T-cell (primary cell): Measurements from ENCODE around the gene UBE2G1. TPM values are rescaled to one million over a fixed set of nuclear protein-coding genes. Genes with fewer than 3 reads are reported as not detected.
"Not testable (repeated sequence)": the region's sequence is repeated elsewhere in the genome, so short reads cannot be mapped to it uniquely, and the experiment has no call there.

ENCODE experiments used
- ATAC-seq, 4 experiments: fragments of 200-7000 bp in 3 of 4; fragments of 150-1000 bp in 1 of 4; cut with Tn5 transposase; replicated peaks in 1 of 4; 1 replicate in 3 of 4; 2 replicates in 1 of 4; pipeline ENCODE4 v1.10.0; 2021; ENCODE audit warnings: moderate library complexity in 3 of 4, mild to moderate bottlenecking in 2 of 4, moderate number of reproducible peaks in 1 of 4
- CTCF ChIA-PET, 2 donors: fragments of 300-600 bp; sonication (Branson Sonifier 250); formaldehyde crosslinking; loops; one replicate each; lab custom pipeline; 2022; ENCODE audit warnings: antibody characterized with exemption in 2 of 2; lab: Charles Lee
- POLR2A ChIA-PET, 2 donors: fragments of 300-600 bp; sonication (Branson Sonifier 250); formaldehyde crosslinking; loops; one replicate each; lab custom pipeline; 2022; ENCODE audit warnings: antibody characterized with exemption in 2 of 2; lab: Charles Lee
- DNase-seq, 35 experiments: peaks; one replicate each; pipeline versions ENCODE4 v3.0.0 to v3.0.0-alpha.2; 2013 to 2023
- H3K27ac ChIP-seq: one replicate; pipeline ENCODE4 v1.5.1; 2013; ENCODE audit warnings: low read length
- H3K27me3 ChIP-seq, 2 experiments: replicated peaks in 1 of 2; 1 replicate in 1 of 2; 2 replicates in 1 of 2; pipeline versions ENCODE4 v1.6.1 to v1.7.0; 2013; ENCODE audit warnings: low read length in 1 of 2, mixed read lengths in 1 of 2; ENCODE audit not compliant: control insufficient read depth in 2 of 2, insufficient read depth in 2 of 2; ENCODE audit errors: extremely low read depth in 1 of 2
- H3K36me3 ChIP-seq, 2 donors: 1 replicate in 1 of 2; 2 replicates in 1 of 2; pipeline versions ENCODE4 v1.6.1 to v1.7.0; 2013; ENCODE audit warnings: low read length in 1 of 2; ENCODE audit not compliant: control insufficient read depth in 2 of 2, insufficient read depth in 1 of 2; ENCODE audit errors: extremely low read depth in 1 of 2
- H3K4me1 ChIP-seq, 2 experiments: 1 replicate in 1 of 2; 2 replicates in 1 of 2; pipeline versions ENCODE4 v1.6.1 to v1.7.0; 2013; ENCODE audit warnings: low read length in 2 of 2, mixed read lengths in 1 of 2; ENCODE audit not compliant: insufficient read depth in 2 of 2, control insufficient read depth in 1 of 2; ENCODE audit errors: extremely low read depth in 1 of 2
- H3K4me3 ChIP-seq, 2 donors: 1 replicate in 1 of 2; 2 replicates in 1 of 2; pipeline versions ENCODE4 v1.5.1 to v1.7.0; 2013; ENCODE audit warnings: mild to moderate bottlenecking in 2 of 2, low read length in 1 of 2, moderate library complexity in 1 of 2; ENCODE audit not compliant: control insufficient read depth in 1 of 2; ENCODE audit errors: extremely low read depth in 1 of 2
- H3K9me3 ChIP-seq: 2 replicates; pipeline ENCODE4 v1.7.0; 2013
- H3K27ac Mint-ChIP-seq, 2 donors: one replicate each; pipeline ENCODE4 v1.8.0; 2020 to 2021; ENCODE audit warnings: mild to moderate bottlenecking in 2 of 2, mixed read lengths in 2 of 2
- H3K27me3 Mint-ChIP-seq, 2 donors: one replicate each; pipeline ENCODE4 v1.8.0; 2021 to 2022; ENCODE audit warnings: mixed read lengths in 2 of 2
- H3K36me3 Mint-ChIP-seq: one replicate; pipeline ENCODE4 v1.8.0; 2021; ENCODE audit warnings: mixed read lengths
- H3K4me1 Mint-ChIP-seq, 3 donors: one replicate each; pipeline ENCODE4 v1.8.0; 2020 to 2022; ENCODE audit warnings: mixed read lengths in 3 of 3, mild to moderate bottlenecking in 1 of 3
- H3K4me3 Mint-ChIP-seq, 3 donors: one replicate each; pipeline ENCODE4 v1.8.0; 2020 to 2022; ENCODE audit warnings: mild to moderate bottlenecking in 3 of 3, mixed read lengths in 3 of 3, moderate library complexity in 3 of 3
- H3K9me3 Mint-ChIP-seq, 3 donors: one replicate each; pipeline ENCODE4 v1.8.0; 2020 to 2022; ENCODE audit warnings: mixed read lengths in 3 of 3
- WGBS: methylation state at CpG from one replicate; pipeline ENCODE4 v1.1.5; 2013; ENCODE audit warnings: missing lambda C conversion rate; ENCODE audit not compliant: insufficient coverage; 5-methylcytosine and 5-hydroxymethylcytosine counted together
- total RNA-seq, 35 experiments: library from RNA in 6 of 35; stranded (reverse) in 6 of 35; fragments of 120-200 nt in 1 of 35; gene quantifications; one replicate each; pipeline versions ENCODE4 v1.2.1 to v1.2.4 and lab custom pipeline; 2013 to 2026

UBE2G1 gene
- total RNA-seq, 5 donors from 2014 or later (not counting 1 experiment from before 2014, with no cell fraction given), result 49.6 to 62.5 (median 56.4) TPM

GRCh38 chr17:4258867-4259266 lies 107.6 kb downstream of the UBE2G1 start:
- H3K27ac ChIP-seq, result no peak overlapping the region
- Mint-ChIP-seq H3K27me3 (no peaks in the 10 kb centered on the region), H3K4me3 (no peak overlapping the region), H3K36me3 (peaks cover 27% of the 10 kb centered on the region), H3K27ac (no peak overlapping the region), H3K9me3 (no peaks in the 10 kb centered on the region), H3K4me1 (peaks cover 49 to 60% (median 60%) of the 10 kb centered on the region in 3 donors)
- ChIA-PET POLR2A (no interaction called here), CTCF (interaction anchor here (0.6 to 0.8 kb wide), 4 partner anchors 9 to 458 kb away, joined by 3 to 5 read pairs (median 3); no protein-coding TSS in a partner anchor)
- no peak overlapping the region for H3K4me3 ChIP-seq
- H3K36me3 ChIP-seq, result peaks cover 3 to 7% of the 10 kb centered on the region in 2 donors
- no peaks in the 10 kb centered on the region for H3K9me3 ChIP-seq
- peaks cover 2 to 19% of the 10 kb centered on the region in 2 experiments for H3K4me1 ChIP-seq
- ATAC-seq, result no peak
- 100% methylated on average over 2 of the region's 3 CpGs for WGBS
- no peaks in the 10 kb centered on the region for H3K27me3 ChIP-seq
- no peak for DNase-seq

- no peak for ATAC-seq
These were observed 109.5 kb downstream of the UBE2G1 start for GRCh38 chr17:4256952-4257351.

GRCh38 chr17:4255271-4255670 lies 111.2 kb downstream of the UBE2G1 start:
- H3K4me3 ChIP-seq, H3K9me3 Mint-ChIP-seq, H3K27ac ChIP-seq, DNase-seq, H3K4me3 Mint-ChIP-seq, H3K9me3 ChIP-seq, H3K36me3 ChIP-seq, H3K27ac Mint-ChIP-seq, H3K4me1 ChIP-seq, POLR2A ChIA-PET, H3K27me3 ChIP-seq, H3K27me3 Mint-ChIP-seq, ATAC-seq: not testable (repeated sequence)
- peaks cover 51 to 60% (median 57%) of the 10 kb centered on the region in 3 donors for H3K4me1 Mint-ChIP-seq
- WGBS, result 100% methylated on average over 4 of the region's 6 CpGs
- peaks cover 22% of the 10 kb centered on the region for H3K36me3 Mint-ChIP-seq
- CTCF ChIA-PET, result interaction anchor here in 1 of 2 donors (0.6 to 0.7 kb wide), 2 partner anchors 158 to 211 kb away, joined by 3 to 5 read pairs; no protein-coding TSS in a partner anchor

More at GRCh38 chr17:4256952-4257351, 109.5 kb downstream of the UBE2G1 start:
- 65% methylated on average over 2 of the region's 2 CpGs for WGBS
- Histone ChIP-seq H3K4me1 (peaks cover 0 to 6% of the 10 kb centered on the region in 2 experiments), H3K36me3 (peaks cover 3 to 7% of the 10 kb centered on the region in 2 donors), H3K9me3 (no peaks in the 10 kb centered on the region), H3K27ac (no peak overlapping the region), H3K27me3 (no peaks in the 10 kb centered on the region), H3K4me3 (no peak overlapping the region)
- CTCF ChIA-PET, result no interaction called here
- no peaks in the 10 kb centered on the region for H3K27me3 Mint-ChIP-seq
- no peak overlapping the region for H3K27ac Mint-ChIP-seq
- DNase-seq, result no peak
- H3K36me3 Mint-ChIP-seq, result peaks cover 30% of the 10 kb centered on the region
- POLR2A ChIA-PET, result no interaction called here
- H3K4me1 Mint-ChIP-seq, result peaks cover 55 to 63% (median 56%) of the 10 kb centered on the region in 3 donors
- no peaks in the 10 kb centered on the region for H3K9me3 Mint-ChIP-seq
- no peak overlapping the region for H3K4me3 Mint-ChIP-seq

DNA sequence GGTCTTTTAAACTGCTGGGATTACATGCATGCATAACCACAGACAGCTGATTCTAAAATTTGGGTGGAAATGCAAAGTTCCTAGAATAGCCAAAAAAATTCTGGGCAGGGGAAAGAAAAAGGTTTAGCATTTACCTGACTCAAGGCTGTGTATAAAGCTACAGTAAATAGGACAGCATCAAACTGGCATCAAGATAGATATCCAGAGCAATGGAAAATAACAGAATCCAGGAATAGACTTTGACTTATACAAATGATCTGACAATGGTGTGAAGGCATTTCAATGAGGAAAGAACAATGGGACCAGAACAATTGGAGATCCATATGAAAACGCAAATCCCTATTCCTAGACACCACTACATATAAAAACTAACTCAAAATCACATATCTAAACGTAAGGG lies 115.6 kb downstream of the UBE2G1 start:
- peak overlapping the region in 1 of 2 donors; percentile 16 for H3K27ac Mint-ChIP-seq
- H3K4me3 ChIP-seq, result no peak overlapping the region
- H3K27me3 Mint-ChIP-seq, result no peaks in the 10 kb centered on the region
- peaks cover 0 to 11% of the 10 kb centered on the region in 2 donors for H3K36me3 ChIP-seq
- no CpG with 5 or more reads among the region's 2 CpGs for WGBS
- ChIA-PET POLR2A (interaction anchor here in 1 of 2 donors (0.6 kb wide), 1 partner anchor 94 kb away, joined by 4 read pairs; no protein-coding TSS in a partner anchor), CTCF (interaction anchor here (0.6 to 2.6 kb wide), 8 partner anchors 10 to 687 kb away, joined by 3 to 6 read pairs (median 4); no protein-coding TSS in a partner anchor)
- no peaks in the 10 kb centered on the region for H3K27me3 ChIP-seq
- no peak for DNase-seq
- H3K4me1 ChIP-seq, result peaks cover 5% of the 10 kb centered on the region in 2 experiments
- ATAC-seq, result no peak
- no peaks in the 10 kb centered on the region for H3K9me3 Mint-ChIP-seq
- no peak overlapping the region for H3K27ac ChIP-seq
- H3K9me3 ChIP-seq, result no peaks in the 10 kb centered on the region
- peaks cover 10% of the 10 kb centered on the region for H3K36me3 Mint-ChIP-seq
- H3K4me3 Mint-ChIP-seq, result no peak overlapping the region
- H3K4me1 Mint-ChIP-seq, result peaks cover 56 to 76% (median 66%) of the 10 kb centered on the region in 3 donors

DNA sequence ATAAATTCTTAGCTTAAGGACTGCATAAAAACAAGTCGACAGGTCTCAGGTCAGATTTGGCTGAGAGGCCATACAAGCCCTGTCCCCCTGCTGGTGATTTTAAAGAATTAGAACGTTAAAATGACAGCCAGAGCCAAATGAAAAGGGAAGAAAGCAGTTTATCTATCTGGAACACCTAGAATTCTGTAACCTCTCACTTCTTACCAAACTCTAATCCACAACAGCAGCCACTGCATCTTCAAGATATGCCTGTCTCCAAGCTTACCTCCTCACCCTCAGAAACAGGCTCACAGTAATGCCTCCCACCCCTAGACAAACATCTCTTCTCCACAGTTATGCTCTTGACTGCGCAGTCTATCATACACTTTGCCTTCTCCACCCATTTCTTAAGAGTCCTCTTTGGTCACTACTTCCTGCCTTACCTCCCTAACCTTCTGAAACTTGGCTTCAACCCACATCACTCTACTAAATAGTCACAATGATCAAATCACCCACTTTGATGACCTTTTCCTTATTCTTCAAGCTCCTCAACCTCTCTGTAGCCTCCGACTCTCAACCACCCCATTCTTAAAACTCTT lies 116.9 kb downstream of the UBE2G1 start:
- H3K4me3 ChIP-seq, result no peak overlapping the region
- H3K4me3 Mint-ChIP-seq, result no peak overlapping the region
- H3K9me3 Mint-ChIP-seq, result no peaks in the 10 kb centered on the region
- peaks cover 14% of the 10 kb centered on the region for H3K36me3 Mint-ChIP-seq
- no peak overlapping the region for H3K27ac Mint-ChIP-seq
- peaks cover 5% of the 10 kb centered on the region in 2 experiments for H3K4me1 ChIP-seq
- CTCF ChIA-PET, result interaction anchor here (0.5 to 2.6 kb wide), 7 partner anchors 9 to 159 kb away, joined by 3 to 7 read pairs (median 3); no protein-coding TSS in a partner anchor
- no peak overlapping the region for H3K27ac ChIP-seq
- no peaks in the 10 kb centered on the region for H3K9me3 ChIP-seq
- DNase-seq (peak in 2 of 35 experiments; percentile 9 to 52), ATAC-seq (no peak)
- POLR2A ChIA-PET, result interaction anchor here in 1 of 2 donors (0.8 kb wide), 1 partner anchor 11 kb away, joined by 3 read pairs; no protein-coding TSS in a partner anchor
- no peaks in the 10 kb centered on the region for H3K27me3 Mint-ChIP-seq
- H3K4me1 Mint-ChIP-seq, result peaks cover 58 to 83% (median 63%) of the 10 kb centered on the region in 3 donors
- no peaks in the 10 kb centered on the region for H3K27me3 ChIP-seq
- WGBS, result 96% methylated on average over 2 of the region's 4 CpGs
- peaks cover 0 to 11% of the 10 kb centered on the region in 2 donors for H3K36me3 ChIP-seq

- POLR2A ChIA-PET, result interaction anchor here in 1 of 2 donors (0.8 kb wide), 1 partner anchor 11 kb away, joined by 3 read pairs; no protein-coding TSS in a partner anchor
- Mint-ChIP-seq H3K27ac (peak overlapping the region in 1 of 2 donors; percentile 62), H3K9me3 (no peaks in the 10 kb centered on the region), H3K27me3 (no peaks in the 10 kb centered on the region), H3K4me1 (peaks cover 59 to 82% (median 65%) of the 10 kb centered on the region in 3 donors), H3K4me3 (no peak overlapping the region), H3K36me3 (peaks cover 17% of the 10 kb centered on the region)
- no peak overlapping the region for H3K4me3 ChIP-seq
- no peaks in the 10 kb centered on the region for H3K9me3 ChIP-seq
- DNase-seq (no peak), ATAC-seq (no peak)
- CTCF ChIA-PET, result interaction anchor here (0.5 to 1.0 kb wide), 4 partner anchors 10 to 160 kb away, joined by 3 to 7 read pairs (median 4); no protein-coding TSS in a partner anchor
- peaks cover 0 to 15% of the 10 kb centered on the region in 2 donors for H3K36me3 ChIP-seq
- peaks cover 5% of the 10 kb centered on the region in 2 experiments for H3K4me1 ChIP-seq
- no peak overlapping the region for H3K27ac ChIP-seq
- H3K27me3 ChIP-seq, result no peaks in the 10 kb centered on the region
- WGBS, result 100% methylated on average over 1 of the region's 7 CpGs
These were observed 117.8 kb downstream of the UBE2G1 start for GRCh38 chr17:4248504-4249277.
